Epithelial cell of proximal tubule (primary cell): ENCODE data around the gene MRPS25. TPM values are rescaled to one million over a fixed set of nuclear protein-coding genes. Genes with fewer than 3 reads are reported as not detected.

Source experiments
- DNase-seq: peaks from one replicate; pipeline ENCODE4 v3.0.0-alpha.2; 2011; ENCODE audit warnings: low read depth
- H3K4me3 ChIP-seq: 2 replicates; pipeline ENCODE4 v1.5.1; 2011; ENCODE audit warnings: low read depth, mild to moderate bottlenecking, low read length
- total RNA-seq: library from RNA; depleted of rRNA; stranded (reverse); fragments of >200 nt; gene quantifications from 2 replicates; pipeline ENCODE4 v1.2.3, GENCODE V29; 2015
- TF ChIP-seq, protein P1 (sequence below): conservative IDR thresholded peaks from 2 replicates; pipeline ENCODE4 v1.5.1; 2012; ENCODE audit warnings: low read depth, mild to moderate bottlenecking, low read length

Gene MRPS25
- total RNA-seq, 1 donor from 2014 or later: 27.0 TPM

DNA sequence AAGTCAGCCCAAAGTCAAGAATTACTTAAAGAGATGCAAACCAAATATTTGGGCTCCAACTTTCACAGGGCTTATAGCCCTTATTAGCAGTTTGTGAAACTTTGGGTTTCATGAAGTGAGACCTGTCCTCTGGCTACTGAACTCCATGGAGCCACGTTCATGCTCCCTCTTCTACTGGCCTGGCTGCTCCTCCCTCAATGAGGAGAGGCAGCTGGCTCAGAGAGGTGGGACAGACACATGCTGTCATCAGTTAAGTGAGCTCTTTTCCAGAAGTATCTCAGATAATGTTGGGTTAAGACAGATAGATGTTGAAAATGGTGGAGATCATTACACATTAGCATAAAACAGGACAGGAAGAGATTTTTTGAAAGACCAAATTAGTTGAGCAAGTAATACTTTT, 19.4 kb downstream of the MRPS25 start:
- DNase-seq: no peak
- TF ChIP-seq, protein P1, sequence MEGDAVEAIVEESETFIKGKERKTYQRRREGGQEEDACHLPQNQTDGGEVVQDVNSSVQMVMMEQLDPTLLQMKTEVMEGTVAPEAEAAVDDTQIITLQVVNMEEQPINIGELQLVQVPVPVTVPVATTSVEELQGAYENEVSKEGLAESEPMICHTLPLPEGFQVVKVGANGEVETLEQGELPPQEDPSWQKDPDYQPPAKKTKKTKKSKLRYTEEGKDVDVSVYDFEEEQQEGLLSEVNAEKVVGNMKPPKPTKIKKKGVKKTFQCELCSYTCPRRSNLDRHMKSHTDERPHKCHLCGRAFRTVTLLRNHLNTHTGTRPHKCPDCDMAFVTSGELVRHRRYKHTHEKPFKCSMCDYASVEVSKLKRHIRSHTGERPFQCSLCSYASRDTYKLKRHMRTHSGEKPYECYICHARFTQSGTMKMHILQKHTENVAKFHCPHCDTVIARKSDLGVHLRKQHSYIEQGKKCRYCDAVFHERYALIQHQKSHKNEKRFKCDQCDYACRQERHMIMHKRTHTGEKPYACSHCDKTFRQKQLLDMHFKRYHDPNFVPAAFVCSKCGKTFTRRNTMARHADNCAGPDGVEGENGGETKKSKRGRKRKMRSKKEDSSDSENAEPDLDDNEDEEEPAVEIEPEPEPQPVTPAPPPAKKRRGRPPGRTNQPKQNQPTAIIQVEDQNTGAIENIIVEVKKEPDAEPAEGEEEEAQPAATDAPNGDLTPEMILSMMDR: no peak
- H3K4me3 ChIP-seq: no peak overlapping the region

DNA sequence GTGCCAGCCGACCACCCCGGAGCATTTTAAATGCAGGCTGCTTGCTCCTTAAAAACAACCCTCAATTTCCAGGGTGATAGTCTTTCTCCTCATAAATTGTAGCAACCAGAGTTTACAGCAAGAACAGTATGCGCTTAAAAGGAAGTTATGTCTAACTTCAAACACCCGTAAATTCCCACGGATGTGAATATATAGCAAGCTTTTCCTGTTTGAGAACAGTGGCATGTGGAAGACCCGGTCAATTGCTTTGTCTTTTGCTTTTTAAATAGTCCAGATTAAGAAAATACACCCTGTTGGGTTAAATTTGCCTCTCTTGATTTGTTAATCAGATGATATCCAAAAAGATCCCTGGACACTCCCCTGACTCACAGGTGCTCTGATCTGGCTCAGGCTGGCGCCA, 20.8 kb downstream of the MRPS25 start:
- TF ChIP-seq, protein P1: no peak
- H3K4me3 ChIP-seq: no peak overlapping the region
- no peak for DNase-seq

DNA sequence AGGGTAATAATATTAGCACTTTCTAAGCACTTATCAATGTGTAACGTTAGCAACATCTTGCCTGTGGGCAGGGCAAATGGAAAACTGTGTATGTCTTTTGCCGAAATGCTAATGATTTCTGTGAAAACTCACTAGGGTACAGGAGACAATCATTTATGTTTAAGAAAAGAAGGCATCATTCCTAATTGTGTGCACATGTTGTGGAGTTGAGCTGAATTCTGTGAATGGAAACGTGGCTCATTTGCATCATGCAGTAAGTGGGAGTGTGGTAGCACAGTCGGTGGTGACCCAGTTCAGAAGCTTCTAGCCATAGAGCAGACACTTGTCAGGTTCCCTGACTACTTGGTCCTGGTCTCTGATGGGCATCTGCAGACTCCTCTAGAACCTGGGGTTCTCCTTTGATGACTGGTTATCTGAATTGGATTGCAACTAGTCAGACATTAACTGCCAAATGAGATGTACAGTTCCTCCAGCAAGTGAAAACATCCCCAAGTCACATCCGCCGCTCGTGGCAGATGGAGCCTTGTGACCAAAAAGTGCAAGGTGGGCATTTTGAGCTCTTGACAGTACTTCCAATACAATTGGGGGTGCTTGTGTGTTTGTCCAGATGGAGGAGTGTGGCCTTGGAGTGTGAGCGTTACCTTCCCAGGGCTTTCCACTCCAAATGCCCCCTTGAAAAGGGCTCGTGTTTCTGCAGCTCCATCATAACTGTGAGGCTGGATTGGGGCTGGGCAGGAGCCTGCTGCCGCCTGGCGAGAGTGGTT, 21.5 kb downstream of the MRPS25 start:
- no peak overlapping the region for H3K4me3 ChIP-seq

DNA sequence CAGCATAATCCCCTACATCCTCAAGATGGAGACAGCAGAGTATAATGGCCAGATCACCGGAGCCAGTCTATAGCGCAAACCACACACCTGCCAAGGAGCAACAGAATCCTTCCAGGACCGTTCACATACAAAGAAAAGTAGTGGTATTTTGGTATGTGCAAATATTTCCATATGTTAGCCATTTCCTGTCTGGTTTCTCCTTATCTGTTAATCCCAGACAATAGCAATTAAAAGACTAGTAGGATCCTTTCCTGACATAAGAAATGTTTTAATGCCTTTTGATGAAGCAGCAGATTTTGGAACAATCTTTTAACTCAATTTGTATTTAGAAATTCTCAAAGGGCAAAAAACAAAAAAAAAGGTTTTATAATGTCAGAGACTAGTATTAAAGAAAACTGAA, 22.2 kb downstream of the MRPS25 start:
- no peak overlapping the region for H3K4me3 ChIP-seq
- TF ChIP-seq, protein P1: no peak
- no peak for DNase-seq

More for the DNA sequence above, 21.5 kb downstream of the MRPS25 start:
- no peak for DNase-seq
- TF ChIP-seq, protein P1: no peak

DNA sequence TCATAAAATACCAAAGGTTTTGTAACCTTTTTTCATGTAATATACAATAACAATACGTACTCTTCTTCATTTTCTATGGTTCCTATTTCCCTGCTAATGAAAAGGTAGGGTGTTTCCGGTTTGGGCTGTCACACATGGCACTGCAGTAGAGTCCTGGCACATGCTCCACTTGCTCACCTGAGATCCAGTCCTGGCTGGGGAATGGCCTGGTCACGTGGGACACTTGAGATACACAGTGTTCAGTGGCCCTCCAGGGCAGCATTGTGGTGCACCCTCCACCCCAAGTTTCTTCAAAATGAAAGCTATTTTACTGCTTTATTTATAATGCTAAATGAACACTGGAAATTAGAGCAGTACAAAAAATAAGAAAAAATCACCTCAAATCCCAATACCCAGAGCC, 23.2 kb downstream of the MRPS25 start:
- H3K4me3 ChIP-seq: no peak overlapping the region
- TF ChIP-seq, protein P1: no peak

DNA sequence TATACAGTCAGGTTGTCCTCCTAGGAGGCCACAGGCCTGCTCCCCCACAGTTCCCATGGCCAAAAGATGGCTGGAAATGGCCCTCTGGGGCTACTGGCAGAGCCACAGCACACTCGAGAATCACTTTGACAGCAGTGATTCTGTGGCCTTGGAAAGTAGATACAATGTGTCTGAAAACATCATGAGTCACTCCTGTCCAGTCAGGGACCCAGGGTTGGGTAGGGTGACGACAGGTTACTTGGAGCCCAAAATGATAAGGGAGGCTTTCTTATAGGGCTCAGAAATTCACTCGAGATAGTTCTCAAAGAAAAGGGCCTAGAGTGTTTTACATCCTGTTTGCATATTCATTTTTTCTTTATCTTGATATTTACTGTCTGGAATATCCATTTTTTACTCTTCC, 24.3 kb downstream of the MRPS25 start:
- no peak for DNase-seq
- H3K4me3 ChIP-seq: no peak overlapping the region
- TF ChIP-seq, protein P1: no peak

More for the DNA sequence above, 23.2 kb downstream of the MRPS25 start:
- DNase-seq: no peak

DNA sequence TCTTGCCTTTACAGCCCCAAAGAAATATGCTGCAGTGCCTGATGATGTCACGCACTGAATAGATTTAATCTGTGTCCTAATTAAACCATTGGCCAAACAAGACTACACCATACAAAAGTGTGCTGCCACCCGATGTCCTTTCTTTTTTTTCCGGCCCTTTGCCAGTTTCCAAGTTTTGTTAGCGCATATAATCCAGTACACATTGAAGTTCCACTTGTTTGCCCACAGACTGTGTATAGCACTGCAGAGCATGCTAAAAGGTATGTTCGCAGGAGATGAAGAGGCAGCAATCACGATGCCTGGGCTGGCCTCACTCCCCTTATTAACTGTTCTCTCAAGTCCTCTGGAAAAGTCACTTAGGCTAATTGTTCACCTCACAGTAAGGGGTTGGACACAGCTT, 26.8 kb downstream of the MRPS25 start:
- TF ChIP-seq, protein P1: no peak
- no peak overlapping the region for H3K4me3 ChIP-seq
- DNase-seq: no peak
